ENCODE data around the gene CDAN1.
"Not testable (repeated sequence)": the region's sequence is repeated elsewhere in the genome, so short reads cannot be mapped to it uniquely, and the experiment has no call there.

Gene CDAN1

DNA sequence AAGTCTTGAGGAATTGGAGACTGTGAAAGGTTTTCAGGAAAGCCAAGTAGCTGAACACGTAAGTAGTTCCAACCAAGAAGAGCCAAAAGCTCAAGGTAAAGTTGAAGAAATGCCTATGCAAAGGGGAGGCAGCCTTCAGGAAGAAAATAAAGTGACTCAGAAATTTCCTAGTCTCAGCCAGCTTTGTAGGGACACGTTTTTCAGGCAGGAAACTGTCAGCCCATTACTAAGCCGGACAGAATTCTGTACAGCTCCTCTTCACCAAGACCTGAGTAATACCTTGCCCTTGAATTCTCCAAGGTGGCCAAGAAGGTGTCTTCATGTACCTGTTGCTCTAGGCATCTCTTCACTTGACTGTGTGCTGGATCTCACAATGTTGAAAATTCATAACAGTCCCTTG, 48.6 kb downstream of the CDAN1 start:
- Histone ChIP-seq H3K27me3 (replicated peaks; ENCODE audit: control insufficient read depth, insufficient read depth, low read length) (no peaks in the 10 kb centered on the region), H3K36me3 (ENCODE audit: control insufficient read depth, insufficient read depth, low read length) (peaks cover 1% of the 10 kb centered on the region; the same call in 1 of the 2 replicates), H3K4me3 (replicated peaks; ENCODE audit: low read depth, low read length) (no peak overlapping the region)
- TF ChIP-seq, protein P1, sequence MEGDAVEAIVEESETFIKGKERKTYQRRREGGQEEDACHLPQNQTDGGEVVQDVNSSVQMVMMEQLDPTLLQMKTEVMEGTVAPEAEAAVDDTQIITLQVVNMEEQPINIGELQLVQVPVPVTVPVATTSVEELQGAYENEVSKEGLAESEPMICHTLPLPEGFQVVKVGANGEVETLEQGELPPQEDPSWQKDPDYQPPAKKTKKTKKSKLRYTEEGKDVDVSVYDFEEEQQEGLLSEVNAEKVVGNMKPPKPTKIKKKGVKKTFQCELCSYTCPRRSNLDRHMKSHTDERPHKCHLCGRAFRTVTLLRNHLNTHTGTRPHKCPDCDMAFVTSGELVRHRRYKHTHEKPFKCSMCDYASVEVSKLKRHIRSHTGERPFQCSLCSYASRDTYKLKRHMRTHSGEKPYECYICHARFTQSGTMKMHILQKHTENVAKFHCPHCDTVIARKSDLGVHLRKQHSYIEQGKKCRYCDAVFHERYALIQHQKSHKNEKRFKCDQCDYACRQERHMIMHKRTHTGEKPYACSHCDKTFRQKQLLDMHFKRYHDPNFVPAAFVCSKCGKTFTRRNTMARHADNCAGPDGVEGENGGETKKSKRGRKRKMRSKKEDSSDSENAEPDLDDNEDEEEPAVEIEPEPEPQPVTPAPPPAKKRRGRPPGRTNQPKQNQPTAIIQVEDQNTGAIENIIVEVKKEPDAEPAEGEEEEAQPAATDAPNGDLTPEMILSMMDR (IDR thresholded peaks at IDR 0.05; ENCODE audit: insufficient read depth, low read length, poor library complexity, severe bottlenecking), result no peak
- DNase-seq (ENCODE audit: extremely low read depth, insufficient read length), result no peak

DNA sequence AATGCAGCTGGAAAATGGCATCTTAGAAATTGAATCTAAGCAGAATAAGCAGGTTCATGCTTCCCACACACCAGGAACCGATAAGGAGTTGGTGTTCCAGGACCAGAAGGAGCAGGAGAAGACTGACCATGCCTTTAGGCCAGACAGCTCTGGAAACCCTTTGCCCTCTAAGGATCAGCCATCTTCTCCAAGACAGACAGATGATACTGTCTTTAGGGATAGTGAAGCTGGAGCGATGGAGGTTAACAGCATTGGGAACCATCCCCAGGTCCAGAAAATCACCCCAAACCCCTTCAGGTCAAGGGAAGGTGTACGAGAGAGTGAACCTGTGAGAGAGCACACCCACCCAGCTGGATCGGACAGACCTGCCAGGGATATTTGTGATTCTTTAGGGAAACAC, 49.2 kb downstream of the CDAN1 start:
- no peak for DNase-seq (ENCODE audit: extremely low read depth, insufficient read length)
- TF ChIP-seq, protein P1 (IDR thresholded peaks at IDR 0.05; ENCODE audit: insufficient read depth, low read length, poor library complexity, severe bottlenecking), result no peak
- H3K27me3 ChIP-seq (replicated peaks; ENCODE audit: control insufficient read depth, insufficient read depth, low read length), result no peaks in the 10 kb centered on the region
- H3K36me3 ChIP-seq (ENCODE audit: control insufficient read depth, insufficient read depth, low read length), result peaks cover 1% of the 10 kb centered on the region; the same call in 1 of the 2 replicates
- H3K4me3 ChIP-seq (replicated peaks; ENCODE audit: low read depth, low read length), result no peak overlapping the region

DNA sequence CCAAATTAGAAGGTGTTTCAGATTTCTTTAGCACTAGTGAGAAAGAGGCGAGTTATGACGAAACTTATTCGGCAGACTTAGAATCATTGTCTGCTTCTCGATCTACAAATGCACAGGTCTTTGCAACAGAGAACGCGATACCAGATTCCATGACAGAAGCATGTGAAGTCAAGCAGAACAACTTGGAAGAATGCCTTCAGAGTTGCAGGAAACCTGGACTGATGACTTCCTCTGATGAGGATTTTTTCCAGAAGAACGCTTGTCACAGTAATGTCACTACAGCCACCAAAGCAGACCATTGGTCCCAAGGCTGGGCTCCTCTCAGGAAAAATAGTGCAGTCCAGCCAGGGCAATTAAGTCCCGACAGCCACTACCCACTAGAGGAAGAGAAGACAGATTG, 50.6 kb downstream of the CDAN1 start:
- Histone ChIP-seq H3K27me3 (replicated peaks; ENCODE audit: control insufficient read depth, insufficient read depth, low read length) (no peaks in the 10 kb centered on the region), H3K4me3 (replicated peaks; ENCODE audit: low read depth, low read length) (no peak overlapping the region), H3K36me3 (ENCODE audit: control insufficient read depth, insufficient read depth, low read length) (peaks cover 7% of the 10 kb centered on the region)
- no peak for DNase-seq (ENCODE audit: extremely low read depth, insufficient read length)
- TF ChIP-seq, protein P1 (IDR thresholded peaks at IDR 0.05; ENCODE audit: insufficient read depth, low read length, poor library complexity, severe bottlenecking), result no peak

DNA sequence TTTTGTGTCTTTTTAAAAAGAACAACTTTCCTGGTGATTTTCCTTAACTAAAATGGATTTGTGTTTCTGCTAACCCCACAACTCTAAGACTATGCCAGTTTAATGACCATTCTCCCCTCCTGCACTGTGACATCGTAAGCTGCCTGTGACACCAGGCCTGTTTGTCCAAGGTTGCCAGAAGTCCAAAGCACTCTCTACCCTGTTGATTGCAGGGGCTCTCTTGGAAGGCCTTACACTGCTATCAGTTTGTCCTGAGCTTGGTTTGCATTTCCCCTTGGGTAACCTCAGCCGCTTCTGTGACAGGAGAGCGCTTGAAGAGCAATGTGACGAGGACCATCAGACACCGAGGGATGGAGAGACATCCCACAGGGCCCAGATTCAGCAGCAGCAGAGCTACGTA, 55.8 kb downstream of the CDAN1 start:
- no peak for DNase-seq (ENCODE audit: extremely low read depth, insufficient read length)
- TF ChIP-seq, protein P1 (IDR thresholded peaks at IDR 0.05; ENCODE audit: insufficient read depth, low read length, poor library complexity, severe bottlenecking), result no peak
- Histone ChIP-seq H3K36me3 (ENCODE audit: control insufficient read depth, insufficient read depth, low read length) (peaks cover 11% of the 10 kb centered on the region), H3K27me3 (replicated peaks; ENCODE audit: control insufficient read depth, insufficient read depth, low read length) (no peaks in the 10 kb centered on the region), H3K4me3 (replicated peaks; ENCODE audit: low read depth, low read length) (no peak overlapping the region)

DNA sequence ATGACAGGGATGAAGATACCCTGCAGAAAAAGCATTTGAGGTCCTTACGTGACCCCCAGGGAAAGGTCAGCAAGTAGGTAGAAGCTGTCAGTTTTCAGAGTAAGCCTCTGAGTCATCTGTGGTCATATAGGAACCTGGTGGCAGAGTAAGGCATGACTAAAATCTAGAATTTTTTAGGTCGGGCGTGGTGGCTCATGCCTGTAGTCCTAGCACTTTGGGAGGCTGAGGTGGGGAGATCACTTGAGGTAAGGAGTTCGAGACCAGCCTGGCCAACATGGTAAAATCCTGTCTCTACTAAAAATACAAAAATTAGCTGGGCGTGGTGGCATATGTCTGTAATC, 56.8 kb downstream of the CDAN1 start:
- peak; percentile 43 for DNase-seq (ENCODE audit: extremely low read depth, insufficient read length)
- H3K36me3 ChIP-seq (ENCODE audit: control insufficient read depth, insufficient read depth, low read length), result peaks cover 16% of the 10 kb centered on the region

DNA sequence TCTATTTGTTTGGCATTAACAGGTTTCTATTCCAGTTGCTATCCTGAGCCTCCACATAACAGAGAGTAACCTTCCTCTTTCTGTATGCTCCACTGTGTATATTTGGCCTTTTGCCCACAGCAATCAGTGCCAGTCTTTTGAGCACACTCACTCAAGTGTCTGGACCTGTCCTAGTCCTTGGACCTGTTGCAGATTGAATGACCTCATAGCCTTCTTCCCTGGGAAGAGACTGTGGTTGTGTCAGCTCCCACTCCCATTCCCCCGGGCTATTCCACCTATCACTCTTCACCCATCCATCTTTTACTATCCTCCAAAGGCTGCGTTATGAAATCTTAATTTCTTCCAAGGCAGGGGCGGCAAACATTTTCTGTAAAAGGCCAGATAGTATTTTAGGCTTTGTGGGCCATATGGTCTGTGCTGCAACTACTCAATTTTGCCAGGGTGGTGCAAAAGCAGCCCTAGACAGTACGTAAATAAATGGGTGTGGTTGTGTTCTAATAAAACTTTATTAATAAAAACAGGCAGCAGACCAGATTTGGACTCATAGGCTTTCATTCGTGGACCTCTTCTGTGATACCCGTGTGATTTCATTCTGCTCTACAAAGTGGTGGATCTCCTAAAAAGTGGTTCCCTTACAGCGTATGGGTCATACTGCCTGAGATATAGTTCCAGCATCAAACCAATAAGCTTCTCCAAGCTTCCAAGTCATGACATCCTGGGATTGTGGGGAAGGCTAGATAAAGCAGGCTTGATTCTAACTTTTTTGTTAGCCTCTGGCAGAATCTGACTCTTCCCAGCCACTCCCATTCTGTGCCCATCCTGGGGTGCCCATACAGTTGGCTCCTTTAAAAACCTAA, 57.4 kb downstream of the CDAN1 start:
- peaks cover 16% of the 10 kb centered on the region for H3K36me3 ChIP-seq (ENCODE audit: control insufficient read depth, insufficient read depth, low read length)
- no peak for DNase-seq (ENCODE audit: extremely low read depth, insufficient read length)
- no peak overlapping the region for H3K4me3 ChIP-seq (replicated peaks; ENCODE audit: low read depth, low read length)

More for the DNA sequence above, 56.8 kb downstream of the CDAN1 start:
- not testable (repeated sequence) for H3K4me3 ChIP-seq (replicated peaks; ENCODE audit: low read depth, low read length); H3K27me3 ChIP-seq (replicated peaks; ENCODE audit: control insufficient read depth, insufficient read depth, low read length)

More for the DNA sequence above, 57.4 kb downstream of the CDAN1 start:
- no peaks in the 10 kb centered on the region for H3K27me3 ChIP-seq (replicated peaks; ENCODE audit: control insufficient read depth, insufficient read depth, low read length)
- TF ChIP-seq, protein P1 (IDR thresholded peaks at IDR 0.05; ENCODE audit: insufficient read depth, low read length, poor library complexity, severe bottlenecking), result no peak

Measured in GM06990 (cell line).